Gastrocnemius medialis (tissue), 4 donors: ENCODE results near the gene PCCA. TPM values are rescaled to one million over a fixed set of nuclear protein-coding genes. Genes with fewer than 3 reads are reported as not detected.
"Not testable (repeated sequence)": the region's sequence is repeated elsewhere in the genome, so short reads cannot be mapped to it uniquely, and the experiment has no call there.

ENCODE experiments used
- ATAC-seq, 2 donors: fragments of 150-250 bp; one replicate each; pipeline ENCODE4 v1.9.1; 2016
- DNase-seq, 2 donors: peaks; one replicate each; pipeline ENCODE4 v3.0.0-alpha.2; 2019
- H3K27ac ChIP-seq, 4 donors: fragments of 200-600 bp; sonication (generic); 1 replicate in 1 of 4; 2 replicates in 3 of 4; pipeline ENCODE4 v1.5.1; 2016 to 2018; ENCODE audit warnings: mild to moderate bottlenecking in 2 of 4, moderate library complexity in 1 of 4
- H3K27me3 ChIP-seq, 3 donors: fragments of 200-600 bp; sonication (generic) in 2 of 3; 1 replicate in 1 of 3; 2 replicates in 2 of 3; pipeline versions ENCODE4 v1.5.1 to v1.6.0; 2016 to 2019; ENCODE audit warnings: mild to moderate bottlenecking in 1 of 3, moderate library complexity in 1 of 3
- H3K36me3 ChIP-seq, 2 donors: fragments of 200-600 bp; sonication (generic) in 1 of 2; one replicate each; pipeline ENCODE4 v1.5.1; 2017 to 2018
- H3K4me1 ChIP-seq, 2 donors: fragments of 200-600 bp; sonication (generic) in 1 of 2; one replicate each; pipeline ENCODE4 v1.5.1; 2016 to 2017; ENCODE audit warnings: mild to moderate bottlenecking in 2 of 2
- H3K4me3 ChIP-seq, 4 donors: fragments of 200-600 bp; sonication (generic) in 3 of 4; 1 replicate in 1 of 4; 2 replicates in 3 of 4; pipeline ENCODE4 v1.5.1; 2016 to 2019; ENCODE audit warnings: mild to moderate bottlenecking in 2 of 4
- H3K9me3 ChIP-seq, 3 donors: fragments of 200-600 bp; sonication (generic) in 2 of 3; 1 replicate in 1 of 3; 2 replicates in 2 of 3; pipeline ENCODE4 v1.5.1; 2016 to 2019
- POLR2A ChIP-seq, 2 donors: fragments of 450-650 bp; IDR thresholded peaks; one replicate each; pipeline ENCODE4 v1.6.1; 2017; ENCODE audit warnings: antibody characterized with exemption in 2 of 2, mild to moderate bottlenecking in 2 of 2, moderate library complexity in 2 of 2
- in situ Hi-C, 4 donors: fragments of 200-750 bp; cut with MboI; loops; one replicate each; pipeline versions ENCODE4 v1.15.0 to v1.8.0; 2017; ENCODE audit warnings: low sequenced_read_pairs in 4 of 4
- intact Hi-C: fragments of 100-400 bp; cut with DNase I; formaldehyde crosslinking; loops from one replicate; pipeline ENCODE4 v1.15.1; 2023; ENCODE audit warnings: low total_unique reads
- total RNA-seq, 4 donors: library from RNA; depleted of rRNA; stranded (reverse); fragments of >200 nt; gene quantifications; one replicate each; pipeline versions ENCODE4 v1.1.0 to v1.2.3, GENCODE V29; 2016
- TF ChIP-seq, protein P1 (sequence below), 5 experiments: fragments of 450-650 bp in 3 of 5; fragments of 200-600 bp in 2 of 5; sonication (generic) in 2 of 5; IDR thresholded peaks in 4 of 5; conservative IDR thresholded peaks in 1 of 5; 1 replicate in 4 of 5; 2 replicates in 1 of 5; pipeline ENCODE4 v1.5.1; 2016 to 2019; ENCODE audit warnings: antibody characterized with exemption in 5 of 5, mild to moderate bottlenecking in 3 of 5, moderate library complexity in 3 of 5

PCCA gene
- total RNA-seq, 4 donors from 2014 or later: 7.5 to 19.5 (median 10.8) TPM

DNA sequence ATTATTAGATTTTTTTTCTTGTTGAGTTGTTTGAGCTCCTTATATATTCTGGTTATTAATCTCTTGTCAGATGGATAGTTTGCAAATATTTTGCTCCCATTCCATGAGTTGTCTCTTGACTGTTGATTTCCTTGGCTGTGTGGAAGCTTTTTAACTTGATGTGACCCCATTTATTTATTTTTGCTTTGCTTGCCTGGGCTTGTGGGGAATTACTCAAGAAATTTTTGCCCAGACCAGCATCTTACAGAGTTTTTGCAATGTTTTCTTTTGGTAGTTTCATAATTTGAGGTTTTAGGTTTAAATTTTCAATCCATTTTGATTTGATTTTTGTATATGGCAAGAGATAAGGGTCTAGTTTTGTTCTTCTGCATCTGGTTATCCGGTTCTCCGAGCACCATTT lies 124.7 kb downstream of the PCCA start:
- no peak overlapping the region for H3K4me3 ChIP-seq
- in situ Hi-C loops: no loop called here
- peaks cover 0 to 11% of the 10 kb centered on the region in 2 donors for H3K36me3 ChIP-seq
- H3K9me3 ChIP-seq: no peaks in the 10 kb centered on the region
- TF ChIP-seq, protein P1, sequence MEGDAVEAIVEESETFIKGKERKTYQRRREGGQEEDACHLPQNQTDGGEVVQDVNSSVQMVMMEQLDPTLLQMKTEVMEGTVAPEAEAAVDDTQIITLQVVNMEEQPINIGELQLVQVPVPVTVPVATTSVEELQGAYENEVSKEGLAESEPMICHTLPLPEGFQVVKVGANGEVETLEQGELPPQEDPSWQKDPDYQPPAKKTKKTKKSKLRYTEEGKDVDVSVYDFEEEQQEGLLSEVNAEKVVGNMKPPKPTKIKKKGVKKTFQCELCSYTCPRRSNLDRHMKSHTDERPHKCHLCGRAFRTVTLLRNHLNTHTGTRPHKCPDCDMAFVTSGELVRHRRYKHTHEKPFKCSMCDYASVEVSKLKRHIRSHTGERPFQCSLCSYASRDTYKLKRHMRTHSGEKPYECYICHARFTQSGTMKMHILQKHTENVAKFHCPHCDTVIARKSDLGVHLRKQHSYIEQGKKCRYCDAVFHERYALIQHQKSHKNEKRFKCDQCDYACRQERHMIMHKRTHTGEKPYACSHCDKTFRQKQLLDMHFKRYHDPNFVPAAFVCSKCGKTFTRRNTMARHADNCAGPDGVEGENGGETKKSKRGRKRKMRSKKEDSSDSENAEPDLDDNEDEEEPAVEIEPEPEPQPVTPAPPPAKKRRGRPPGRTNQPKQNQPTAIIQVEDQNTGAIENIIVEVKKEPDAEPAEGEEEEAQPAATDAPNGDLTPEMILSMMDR (IDR thresholded peaks at IDR 0.05 in 4 of 5, conservative IDR thresholded peaks at IDR 0.05 in 1 of 5): no peak
- no peak for TF ChIP-seq POLR2A (IDR thresholded peaks at IDR 0.05)
- H3K27me3 ChIP-seq: no peaks in the 10 kb centered on the region
- DNase-seq (no peak), ATAC-seq (no peak)
- intact Hi-C loops: no loop called here
- no peak overlapping the region for H3K27ac ChIP-seq
- no peaks in the 10 kb centered on the region for H3K4me1 ChIP-seq

DNA sequence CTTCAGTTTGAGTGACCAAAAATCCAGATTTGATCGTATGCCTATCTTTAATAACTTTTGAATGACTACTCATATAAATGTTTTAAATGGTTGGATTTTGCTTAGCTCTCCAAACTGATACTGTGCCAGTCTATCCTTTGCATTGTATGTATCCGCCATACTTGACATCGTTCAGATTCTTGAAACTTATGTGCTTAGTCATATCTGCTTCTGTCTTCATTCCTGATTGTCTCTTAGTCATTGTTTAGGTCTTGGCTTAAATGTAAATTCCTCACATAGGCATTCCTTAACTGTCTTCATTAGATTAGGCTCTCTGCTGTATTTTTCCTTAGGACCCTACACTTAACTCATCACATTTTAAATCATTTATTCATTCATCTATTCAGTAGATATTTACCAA lies 126.0 kb downstream of the PCCA start:
- DNase-seq: no peak
- Histone ChIP-seq H3K27me3 (no peaks in the 10 kb centered on the region), H3K4me3 (no peak overlapping the region), H3K36me3 (peaks cover 0 to 11% of the 10 kb centered on the region in 2 donors), H3K4me1 (no peaks in the 10 kb centered on the region), H3K27ac (no peak overlapping the region), H3K9me3 (no peaks in the 10 kb centered on the region)
- ATAC-seq: no peak
- intact Hi-C loops (no loop called here), in situ Hi-C loops (no loop called here)
- TF ChIP-seq POLR2A (IDR thresholded peaks at IDR 0.05): no peak
- TF ChIP-seq, protein P1 (IDR thresholded peaks at IDR 0.05 in 4 of 5, conservative IDR thresholded peaks at IDR 0.05 in 1 of 5): no peak

DNA sequence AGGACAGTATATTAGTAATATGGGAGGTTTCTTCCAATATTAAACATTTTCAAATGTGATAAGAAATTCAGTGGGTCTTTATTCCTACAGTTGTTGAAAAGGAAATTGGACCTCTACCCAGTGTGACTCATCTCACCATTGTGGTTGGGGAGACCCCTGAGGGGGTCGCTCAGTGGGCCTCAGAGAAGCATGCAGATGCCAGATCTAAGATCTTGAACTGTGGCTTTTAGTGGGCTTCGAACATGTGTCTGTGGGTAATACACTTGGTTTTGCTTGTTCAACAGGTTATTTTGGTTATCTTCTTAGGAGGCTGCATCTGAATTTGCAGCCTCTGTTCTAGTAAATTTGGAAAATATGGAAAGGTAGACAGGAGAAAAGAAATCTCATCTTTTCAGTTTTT lies 132.3 kb downstream of the PCCA start:
- Histone ChIP-seq H3K4me3 (no peak overlapping the region), H3K27me3 (no peaks in the 10 kb centered on the region), H3K4me1 (no peaks in the 10 kb centered on the region), H3K27ac (no peak overlapping the region), H3K36me3 (peaks cover 0 to 3% of the 10 kb centered on the region in 2 donors), H3K9me3 (no peaks in the 10 kb centered on the region)
- no peak for ATAC-seq
- in situ Hi-C loops (no loop called here), intact Hi-C loops (no loop called here)
- DNase-seq: no peak
- TF ChIP-seq, protein P1 (IDR thresholded peaks at IDR 0.05 in 4 of 5, conservative IDR thresholded peaks at IDR 0.05 in 1 of 5): no peak
- no peak for TF ChIP-seq POLR2A (IDR thresholded peaks at IDR 0.05)

DNA sequence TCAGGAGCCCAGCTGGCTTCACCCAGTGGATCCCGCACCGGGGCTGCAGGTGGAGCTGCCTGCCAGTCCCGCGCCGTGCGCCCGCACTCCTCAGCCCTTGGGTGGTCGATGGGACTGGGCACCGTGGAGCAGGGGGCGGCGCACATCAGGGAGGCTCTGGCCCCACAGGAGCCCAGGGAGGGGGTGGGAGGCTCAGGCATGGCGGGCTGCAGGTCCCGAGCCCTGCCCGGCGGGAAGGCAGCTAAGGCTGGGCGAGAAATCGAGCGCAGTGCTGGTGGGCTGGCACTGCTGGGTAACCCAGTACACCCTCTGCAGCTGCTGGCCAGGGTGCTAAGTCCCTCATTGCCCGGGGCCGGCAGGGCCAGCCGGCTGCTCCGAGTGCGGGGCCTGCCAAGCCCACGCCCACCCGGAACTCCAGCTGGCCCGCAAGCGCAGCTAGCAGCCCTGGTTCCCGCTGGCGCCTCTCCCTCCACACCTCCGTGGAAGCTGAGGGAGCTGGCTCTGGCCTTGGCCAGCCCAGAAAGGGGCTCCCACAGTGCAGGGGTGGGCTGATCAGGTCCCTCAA lies 135.2 kb downstream of the PCCA start:
- H3K4me1 ChIP-seq, H3K27me3 ChIP-seq, ATAC-seq, H3K4me3 ChIP-seq, intact Hi-C loops, H3K36me3 ChIP-seq, DNase-seq, H3K9me3 ChIP-seq, in situ Hi-C loops, H3K27ac ChIP-seq: not testable (repeated sequence)

DNA sequence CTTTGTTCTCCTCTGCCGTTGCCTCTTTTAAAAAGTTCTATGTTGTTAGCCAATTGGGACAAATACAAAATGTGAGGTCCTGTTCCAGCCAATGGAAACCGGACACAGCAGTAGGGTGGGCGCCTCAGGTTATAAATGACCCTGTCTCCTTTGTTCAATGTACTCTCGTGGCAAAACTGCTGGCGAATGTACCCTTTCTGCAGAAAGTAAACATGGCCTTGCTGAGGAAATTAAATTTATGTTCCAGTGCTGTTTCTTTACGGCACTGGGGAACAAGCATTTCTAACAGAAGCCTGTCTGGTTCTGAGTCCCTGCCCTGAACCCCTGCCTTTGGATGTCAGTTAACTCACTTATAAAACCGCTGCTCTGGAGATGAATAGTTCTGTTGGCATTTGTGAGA lies 140.7 kb downstream of the PCCA start:
- H3K4me1 ChIP-seq: peaks cover 10 to 19% of the 10 kb centered on the region in 2 donors
- intact Hi-C loops: loop anchor here (10.0 kb wide), 1 partner anchor 575 kb away; no protein-coding TSS in a partner anchor
- no peak for TF ChIP-seq POLR2A (IDR thresholded peaks at IDR 0.05)
- TF ChIP-seq, protein P1 (IDR thresholded peaks at IDR 0.05 in 4 of 5, conservative IDR thresholded peaks at IDR 0.05 in 1 of 5): no peak
- H3K4me3 ChIP-seq: no peak overlapping the region
- DNase-seq (no peak), ATAC-seq (no peak)
- no peak overlapping the region for H3K27ac ChIP-seq
- H3K27me3 ChIP-seq: no peaks in the 10 kb centered on the region
- no peaks in the 10 kb centered on the region for H3K9me3 ChIP-seq
- in situ Hi-C loops: loop anchor here in 3 of 4 donors (10.0 to 25.0 kb wide), 5 partner anchors 285 to 617 kb away; partner anchors contain the start of gene CLYBL (in 1 of the 3)
- H3K36me3 ChIP-seq: no peaks in the 10 kb centered on the region
